ENCODE measurements around the gene TRIM14. TPM values are rescaled to one million over a fixed set of nuclear protein-coding genes. Genes with fewer than 3 reads are reported as not detected.

Gene TRIM14
- total and polyA plus RNA-seq, 7 experiments from 2014 or later, result 54.1 to 114 (median 79.7) TPM

- H3K4me1 ChIP-seq (ENCODE audit: control insufficient read depth in 2 of 2, insufficient read depth in 2 of 2, low read length in 2 of 2), result peaks cover 0 to 4% of the 10 kb centered on the region in 2 donors
- Mint-ChIP-seq H3K36me3 (no peaks in the 10 kb centered on the region), H3K4me1 (peaks cover 6 to 12% (median 8%) of the 10 kb centered on the region in 7 donors), H3K27ac (no peak overlapping the region), H3K4me3 (no peak overlapping the region), H3K9me3 (no peaks in the 10 kb centered on the region), H3K27me3 (peaks cover 0 to 10% (median 0%) of the 10 kb centered on the region in 5 donors)
- ChIA-PET POLR2A (interaction anchor here (0.6 to 7.9 kb wide), 2 partner anchors 26 to 117 kb away, joined by 3 to 36 read pairs; partner anchors contain the start of gene TRMO), CTCF (interaction anchor here (0.6 to 2.3 kb wide), 2 partner anchors 56 to 116 kb away, joined by 6 to 9 read pairs; partner anchors contain the start of gene TRMO)
- H3K36me3 ChIP-seq (ENCODE audit: control insufficient read depth in 2 of 3, insufficient read depth in 3 of 3, low read length in 3 of 3), result no peaks in the 10 kb centered on the region
- DNase-seq (no peak), ATAC-seq (no peak)
- H3K9me3 ChIP-seq (ENCODE audit: control insufficient read depth in 2 of 3, low read length in 3 of 3), result no peaks in the 10 kb centered on the region
- H3K27ac ChIP-seq (ENCODE audit: low read depth, low read length), result no peak overlapping the region
- intact Hi-C loops (cut with micrococcal nuclease), result no loop called here
- no peak overlapping the region for H3K4me3 ChIP-seq (ENCODE audit: low read length)
- no peaks in the 10 kb centered on the region for H3K27me3 ChIP-seq (ENCODE audit: control insufficient read depth in 2 of 2, insufficient read depth in 2 of 2, low read length in 2 of 2)
These were observed 80.1 kb downstream of the TRIM14 start for GRCh38 chr9:98038958-98039357.

DNA sequence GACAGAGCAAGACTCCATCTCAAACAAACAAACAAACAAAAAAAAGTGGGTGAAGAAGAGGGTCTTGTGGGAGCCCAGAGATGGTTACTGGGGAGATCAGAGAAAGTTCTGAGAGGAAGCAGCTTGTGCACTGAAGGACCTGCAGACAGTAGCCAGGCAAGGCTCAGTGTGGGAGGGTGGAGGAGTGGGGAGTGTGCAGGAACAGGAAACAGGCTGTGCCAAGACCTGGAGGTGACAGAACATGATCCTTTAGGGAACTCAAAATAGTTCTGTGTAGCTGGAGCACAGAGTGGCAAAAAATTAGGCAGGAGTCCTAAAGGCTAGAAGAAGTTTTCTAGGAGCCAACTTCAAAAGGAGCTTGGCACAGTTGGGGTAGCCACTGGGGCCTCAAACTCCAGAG, 81.7 kb downstream of the TRIM14 start:
- Histone ChIP-seq H3K27me3 (ENCODE audit: control insufficient read depth in 2 of 2, insufficient read depth in 2 of 2, low read length in 2 of 2) (no peaks in the 10 kb centered on the region), H3K27ac (ENCODE audit: low read depth, low read length) (no peak overlapping the region), H3K4me1 (ENCODE audit: control insufficient read depth in 2 of 2, insufficient read depth in 2 of 2, low read length in 2 of 2) (peaks cover 0 to 4% of the 10 kb centered on the region in 2 donors), H3K36me3 (ENCODE audit: control insufficient read depth in 2 of 3, insufficient read depth in 3 of 3, low read length in 3 of 3) (no peaks in the 10 kb centered on the region), H3K4me3 (ENCODE audit: low read length) (no peak overlapping the region), H3K9me3 (ENCODE audit: control insufficient read depth in 2 of 3, low read length in 3 of 3) (no peaks in the 10 kb centered on the region)
- H3K27ac Mint-ChIP-seq, result no peak overlapping the region
- no peak overlapping the region for H3K4me3 Mint-ChIP-seq
- H3K27me3 Mint-ChIP-seq, result peaks cover 0 to 10% (median 0%) of the 10 kb centered on the region in 5 donors
- ATAC-seq (no peak), DNase-seq (no peak)
- intact Hi-C loops (cut with micrococcal nuclease), result no loop called here
- H3K9me3 Mint-ChIP-seq, result no peaks in the 10 kb centered on the region
- CTCF ChIA-PET, result interaction anchor here (0.6 to 5.7 kb wide), 5 partner anchors 17 to 115 kb away, joined by 3 to 54 read pairs (median 3); partner anchors contain the start of gene TRMO
- H3K4me1 Mint-ChIP-seq, result peaks cover 5 to 12% (median 8%) of the 10 kb centered on the region in 7 donors
- POLR2A ChIA-PET, result interaction anchor here (0.6 to 7.9 kb wide), 4 partner anchors 11 to 116 kb away, joined by 3 to 36 read pairs (median 3); partner anchors contain the start of gene TRMO
- no peaks in the 10 kb centered on the region for H3K36me3 Mint-ChIP-seq

DNA sequence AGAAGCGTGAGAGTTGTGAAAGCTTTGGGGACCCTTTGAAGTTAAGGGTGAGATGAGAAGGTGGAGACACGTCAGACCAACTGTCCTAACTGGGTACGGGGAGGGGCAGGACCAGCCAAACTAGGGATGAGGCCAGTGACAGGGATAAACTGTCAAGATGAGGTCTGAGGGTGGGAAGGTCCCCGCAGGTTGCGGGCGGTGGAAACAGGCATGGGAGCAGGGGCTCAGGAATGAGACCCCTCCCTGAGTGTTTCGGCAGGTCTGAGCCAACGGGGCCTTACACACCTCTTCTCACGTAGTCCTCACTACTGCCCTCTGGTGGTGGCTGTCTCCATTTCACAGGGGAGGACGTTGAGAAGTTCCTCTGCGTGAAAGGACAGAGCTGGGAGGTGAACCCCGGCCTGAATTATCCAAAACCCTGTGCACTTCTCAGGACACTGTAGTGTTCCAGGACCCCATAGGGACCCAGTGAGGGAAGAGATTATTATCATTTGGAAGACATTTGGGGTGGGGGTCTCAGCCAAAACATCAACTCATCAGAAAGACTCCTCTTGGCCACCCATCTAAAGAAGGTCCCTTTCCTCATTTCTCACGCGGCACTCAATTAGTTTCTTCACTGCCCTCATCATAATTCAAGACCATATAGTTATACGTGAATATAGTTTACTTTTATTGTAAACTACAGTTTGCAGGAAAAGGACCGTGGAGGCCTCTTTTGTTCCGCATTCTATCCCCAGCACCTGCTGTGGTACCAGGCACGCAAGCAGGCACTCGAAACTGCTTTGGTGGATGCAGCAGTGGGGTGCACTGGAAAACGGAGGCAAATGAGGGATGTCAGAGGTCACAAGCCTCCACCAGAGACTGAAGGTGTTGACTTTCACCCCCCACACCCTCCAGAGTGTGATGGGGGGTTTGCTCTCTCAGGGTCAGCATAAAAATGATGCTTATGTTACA, 84.2 kb downstream of the TRIM14 start:
- DNase-seq, result peak; percentile 76 to 92 (median 86)
- Histone ChIP-seq H3K27ac (ENCODE audit: low read depth, low read length) (no peak overlapping the region), H3K9me3 (ENCODE audit: control insufficient read depth in 2 of 3, low read length in 3 of 3) (no peaks in the 10 kb centered on the region), H3K4me3 (ENCODE audit: low read length) (no peak overlapping the region), H3K4me1 (ENCODE audit: control insufficient read depth in 2 of 2, insufficient read depth in 2 of 2, low read length in 2 of 2) (peaks cover 0 to 4% of the 10 kb centered on the region in 2 donors), H3K27me3 (ENCODE audit: control insufficient read depth in 2 of 2, insufficient read depth in 2 of 2, low read length in 2 of 2) (no peaks in the 10 kb centered on the region), H3K36me3 (ENCODE audit: control insufficient read depth in 2 of 3, insufficient read depth in 3 of 3, low read length in 3 of 3) (no peaks in the 10 kb centered on the region)
- ATAC-seq, result peak; percentile 99
- Mint-ChIP-seq H3K4me3 (peak overlapping the region in 8 of 10 donors; percentile 11 to 63 (median 41)), H3K9me3 (no peaks in the 10 kb centered on the region), H3K27ac (peak overlapping the region in 8 of 9 donors; percentile 9 to 87 (median 66)), H3K4me1 (peaks cover 5 to 12% (median 8%) of the 10 kb centered on the region in 7 donors), H3K27me3 (peaks cover 0 to 8% (median 0%) of the 10 kb centered on the region in 5 donors), H3K36me3 (no peaks in the 10 kb centered on the region)
- POLR2A ChIA-PET, result interaction anchor here (0.6 to 3.5 kb wide), 8 partner anchors 10 to 255 kb away, joined by 3 to 31 read pairs (median 4); partner anchors contain the start of genes ANP32B, NANS and TRMO
- intact Hi-C loops (cut with micrococcal nuclease), result loop anchor here (1.0 to 2.0 kb wide), 9 partner anchors 21 to 325 kb away; partner anchors contain the start of genes ANP32B (in 1 of the 2) and NANS (in 1 of the 2)
- CTCF ChIA-PET, result interaction anchor here (0.6 to 5.7 kb wide), 19 partner anchors 10 to 228 kb away, joined by 3 to 54 read pairs (median 4); partner anchors contain the start of genes ANP32B, TBC1D2 and TRMO

- CTCF ChIA-PET, result interaction anchor here (0.6 to 0.8 kb wide), 3 partner anchors 36 to 108 kb away, joined by 3 to 4 read pairs (median 4); no protein-coding TSS in a partner anchor
- POLR2A ChIA-PET, result interaction anchor here (0.6 kb wide), 1 partner anchor 69 kb away, joined by 3 read pairs; no protein-coding TSS in a partner anchor
- Histone ChIP-seq H3K36me3 (ENCODE audit: control insufficient read depth in 2 of 3, insufficient read depth in 3 of 3, low read length in 3 of 3) (no peaks in the 10 kb centered on the region), H3K9me3 (ENCODE audit: control insufficient read depth in 2 of 3, low read length in 3 of 3) (no peaks in the 10 kb centered on the region), H3K4me3 (ENCODE audit: low read length) (no peak overlapping the region), H3K4me1 (ENCODE audit: control insufficient read depth in 2 of 2, insufficient read depth in 2 of 2, low read length in 2 of 2) (peaks cover 0 to 4% of the 10 kb centered on the region in 2 donors), H3K27me3 (ENCODE audit: control insufficient read depth in 2 of 2, insufficient read depth in 2 of 2, low read length in 2 of 2) (no peaks in the 10 kb centered on the region), H3K27ac (ENCODE audit: low read depth, low read length) (no peak overlapping the region)
- peaks cover 0 to 5% (median 0%) of the 10 kb centered on the region in 5 donors for H3K27me3 Mint-ChIP-seq
- H3K4me1 Mint-ChIP-seq, result peaks cover 5 to 9% (median 8%) of the 10 kb centered on the region in 7 donors
- no peaks in the 10 kb centered on the region for H3K9me3 Mint-ChIP-seq
- intact Hi-C loops (cut with micrococcal nuclease), result no loop called here
- ATAC-seq (no peak), DNase-seq (no peak)
- peaks cover 0 to 4% (median 0%) of the 10 kb centered on the region in 5 donors for H3K36me3 Mint-ChIP-seq
- H3K27ac Mint-ChIP-seq, result no peak overlapping the region
- no peak overlapping the region for H3K4me3 Mint-ChIP-seq
These were observed 87.1 kb downstream of the TRIM14 start for GRCh38 chr9:98031935-98032334.

GRCh38 chr9:98031169-98031568, 87.9 kb downstream of the TRIM14 start:
- H3K9me3 Mint-ChIP-seq, result no peaks in the 10 kb centered on the region
- peaks cover 0 to 9% (median under 1%) of the 10 kb centered on the region in 5 donors for H3K36me3 Mint-ChIP-seq
- H3K9me3 ChIP-seq (ENCODE audit: control insufficient read depth in 2 of 3, low read length in 3 of 3), result no peaks in the 10 kb centered on the region
- no peak overlapping the region for H3K4me3 ChIP-seq (ENCODE audit: low read length)
- H3K36me3 ChIP-seq (ENCODE audit: control insufficient read depth in 2 of 3, insufficient read depth in 3 of 3, low read length in 3 of 3), result no peaks in the 10 kb centered on the region
- intact Hi-C loops (cut with micrococcal nuclease), result no loop called here
- H3K4me3 Mint-ChIP-seq, result no peak overlapping the region
- ChIA-PET POLR2A (no interaction called here), CTCF (no interaction called here)
- peaks cover 0 to 4% of the 10 kb centered on the region in 2 donors for H3K4me1 ChIP-seq (ENCODE audit: control insufficient read depth in 2 of 2, insufficient read depth in 2 of 2, low read length in 2 of 2)
- H3K27ac Mint-ChIP-seq, result no peak overlapping the region
- no peaks in the 10 kb centered on the region for H3K27me3 ChIP-seq (ENCODE audit: control insufficient read depth in 2 of 2, insufficient read depth in 2 of 2, low read length in 2 of 2)
- no peak overlapping the region for H3K27ac ChIP-seq (ENCODE audit: low read depth, low read length)
- no peak for ATAC-seq
- peaks cover 5 to 9% (median 8%) of the 10 kb centered on the region in 7 donors for H3K4me1 Mint-ChIP-seq
- peaks cover 0 to 5% (median 0%) of the 10 kb centered on the region in 5 donors for H3K27me3 Mint-ChIP-seq
- DNase-seq, result no peak

DNA sequence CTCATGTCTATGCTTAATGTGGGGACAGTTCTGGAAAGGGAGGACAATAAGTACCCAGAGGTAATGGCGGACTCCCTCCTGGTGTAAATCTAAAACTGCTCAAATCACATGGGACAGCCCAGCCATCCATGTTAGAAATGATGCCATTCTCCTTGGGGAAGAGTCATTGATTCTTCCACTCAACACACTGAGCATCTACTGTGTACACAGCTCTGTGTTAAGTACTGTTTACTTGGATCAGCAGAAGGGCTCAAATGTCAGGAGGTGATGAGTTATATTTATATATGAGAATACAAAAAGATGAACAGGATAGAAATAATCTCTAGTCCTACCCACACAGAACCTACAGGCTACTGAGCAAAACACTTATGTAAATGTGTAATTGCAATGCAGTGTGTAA, 94.3 kb downstream of the TRIM14 start:
- ATAC-seq (no peak), DNase-seq (no peak)
- intact Hi-C loops (cut with micrococcal nuclease), result no loop called here
- Mint-ChIP-seq H3K27me3 (no peaks in the 10 kb centered on the region), H3K36me3 (peaks cover 0 to 23% (median 4%) of the 10 kb centered on the region in 5 donors), H3K4me1 (peaks cover 0 to 4% (median 0%) of the 10 kb centered on the region in 7 donors), H3K27ac (no peak overlapping the region), H3K4me3 (no peak overlapping the region), H3K9me3 (no peaks in the 10 kb centered on the region)
- Histone ChIP-seq H3K27me3 (ENCODE audit: control insufficient read depth in 2 of 2, insufficient read depth in 2 of 2, low read length in 2 of 2) (no peaks in the 10 kb centered on the region), H3K4me3 (ENCODE audit: low read length) (no peak overlapping the region), H3K4me1 (ENCODE audit: control insufficient read depth in 2 of 2, insufficient read depth in 2 of 2, low read length in 2 of 2) (no peaks in the 10 kb centered on the region), H3K36me3 (ENCODE audit: control insufficient read depth in 2 of 3, insufficient read depth in 3 of 3, low read length in 3 of 3) (no peaks in the 10 kb centered on the region), H3K9me3 (ENCODE audit: control insufficient read depth in 2 of 3, low read length in 3 of 3) (no peaks in the 10 kb centered on the region), H3K27ac (ENCODE audit: low read depth, low read length) (no peak overlapping the region)
- ChIA-PET POLR2A (no interaction called here), CTCF (interaction anchor here (0.7 to 1.6 kb wide), 3 partner anchors 21 to 311 kb away, joined by 3 read pairs; no protein-coding TSS in a partner anchor)
